ENCODE measurements around the gene UTF1. TPM values are rescaled to one million over a fixed set of nuclear protein-coding genes. Genes with fewer than 3 reads are reported as not detected.

Gene UTF1
- total and polyA plus RNA-seq, 9 of the 15 experiments (the other 6 are each of a cell fraction or from before 2014, with no cell fraction given) = 0.35 to 0.46 TPM; not detected in 7

GRCh38 chr10:133278577-133279265, 48.7 kb downstream of the UTF1 start (continued):
- TF ChIP-seq ZNF280B (CRISPR knock-in tag; IDR thresholded peaks at IDR 0.05) (no peak), HCFC1 (IDR thresholded peaks at IDR 0.05; ENCODE audit: low read depth, low read length) (0 out of 2 replicates have a peak, but pooled peaks have one; percentile 29), ZNF584 (CRISPR knock-in tag; IDR thresholded peaks at IDR 0.05; ENCODE audit: low read depth) (peak; percentile 63; the same call in 1 of the 2 replicates), ATF7 (IDR thresholded peaks at IDR 0.05) (no peak), ARID3A (IDR thresholded peaks at IDR 0.05; ENCODE audit: borderline replicate concordance, low read depth, low read length) (no peak), CTCF (IDR thresholded peaks at IDR 0.05 in 2 of 3, conservative IDR thresholded peaks at IDR 0.05 in 1 of 3; ENCODE audit: insufficient read depth in 2 of 3, low read depth in 1 of 3, low read length in 3 of 3) (peak in 1 of 3 experiments; percentile 14; a peak in 1 of 6 replicates), ZBTB40 (IDR thresholded peaks at IDR 0.05) (no peak), ZBTB40 (CRISPR knock-in tag; IDR thresholded peaks at IDR 0.05) (no peak), RBM34 (IDR thresholded peaks at IDR 0.05; ENCODE audit: borderline replicate concordance, insufficient read depth, low read length) (no peak), EP300 (IDR thresholded peaks at IDR 0.05; ENCODE audit: low read length) (peak; percentile 77), SMARCA5 (IDR thresholded peaks at IDR 0.05) (peak; percentile 71; the same call in 1 of the 2 replicates), SIN3B (IDR thresholded peaks at IDR 0.05; ENCODE audit: low read depth) (0 out of 2 replicates have a peak, but pooled peaks have one; percentile 22), PHF8 (IDR thresholded peaks at IDR 0.05; ENCODE audit: borderline replicate concordance, low read length) (peak; percentile 32; the same call in 1 of the 2 replicates)

All from K562 (cell line).